H9 (cell line): ENCODE data around the gene KIF7. TPM values are rescaled to one million over a fixed set of nuclear protein-coding genes. Genes with fewer than 3 reads are reported as not detected.

Experiments
- DNase-seq: peaks from one replicate; pipeline ENCODE4 v3.0.0-alpha.2; 2017
- H2AFZ ChIP-seq: one replicate; pipeline ENCODE4 v1.6.1; 2013; ENCODE audit warnings: mild to moderate bottlenecking, low read length, control low read depth, moderate library complexity
- H2AK5ac ChIP-seq: 2 replicates; pipeline ENCODE4 v1.6.1; 2013; ENCODE audit warnings: low read length, control low read depth, mixed read lengths; ENCODE audit not compliant: insufficient read length
- H2BK120ac ChIP-seq: one replicate; pipeline ENCODE4 v1.6.1; 2013; ENCODE audit warnings: low read depth, mild to moderate bottlenecking, low read length, control low read depth, inconsistent platforms; ENCODE audit not compliant: poor library complexity, severe bottlenecking
- H2BK12ac ChIP-seq: 2 replicates; pipeline ENCODE4 v1.6.1; 2013; ENCODE audit warnings: low read length, control low read depth, mixed read lengths, low read depth; ENCODE audit not compliant: insufficient read length
- H2BK15ac ChIP-seq: 2 replicates; pipeline ENCODE4 v1.6.1; 2013; ENCODE audit warnings: low read depth, low read length, control low read depth
- H2BK20ac ChIP-seq: one replicate; pipeline ENCODE4 v1.6.1; 2013; ENCODE audit warnings: low read depth, mild to moderate bottlenecking, low read length, control low read depth, inconsistent platforms; ENCODE audit not compliant: poor library complexity, severe bottlenecking
- H2BK5ac ChIP-seq: 2 replicates; pipeline ENCODE4 v1.6.1; 2013; ENCODE audit warnings: low read length, control low read depth, mixed read lengths; ENCODE audit not compliant: insufficient read length
- H3K14ac ChIP-seq: 2 replicates; pipeline ENCODE4 v1.6.1; 2013; ENCODE audit warnings: low read length, control low read depth; ENCODE audit not compliant: insufficient read depth
- H3K18ac ChIP-seq: 2 replicates; pipeline ENCODE4 v1.6.1; 2013; ENCODE audit warnings: low read depth, mild to moderate bottlenecking, mixed read lengths, low read length, control low read depth; ENCODE audit not compliant: insufficient read length
- H3K23ac ChIP-seq: 2 replicates; pipeline ENCODE4 v1.6.1; 2013; ENCODE audit warnings: low read length, control low read depth, mixed read lengths, low read depth; ENCODE audit not compliant: insufficient read length
- H3K23me2 ChIP-seq: 2 replicates; pipeline ENCODE4 v1.6.1; 2013; ENCODE audit warnings: low read depth, mild to moderate bottlenecking, mixed read lengths, low read length, control low read depth; ENCODE audit not compliant: insufficient read length, poor library complexity, severe bottlenecking
- H3K27ac ChIP-seq: 2 replicates; pipeline ENCODE4 v1.5.1; 2013; ENCODE audit warnings: low read length, control low read depth, mixed read lengths, low read depth; ENCODE audit not compliant: insufficient read length
- H3K27me3 ChIP-seq: 2 replicates; pipeline ENCODE4 v1.6.1; 2013; ENCODE audit warnings: low read length, control low read depth, inconsistent platforms; ENCODE audit not compliant: insufficient read depth
- H3K4ac ChIP-seq: 2 replicates; pipeline ENCODE4 v1.6.1; 2013; ENCODE audit warnings: low read depth, mild to moderate bottlenecking, control low read depth, inconsistent platforms, low read length, moderate library complexity
- H3K4me1 ChIP-seq: 2 replicates; pipeline ENCODE4 v1.6.1; 2013; ENCODE audit warnings: low read length, control low read depth, inconsistent platforms; ENCODE audit not compliant: insufficient read depth
- H3K4me2 ChIP-seq: 2 replicates; pipeline ENCODE4 v1.6.1; 2013; ENCODE audit warnings: low read length, control low read depth, mixed read lengths; ENCODE audit not compliant: insufficient read length, insufficient read depth
- H3K56ac ChIP-seq: 2 replicates; pipeline ENCODE4 v1.6.1; 2013; ENCODE audit warnings: low read depth, mild to moderate bottlenecking, mixed read lengths, low read length, control low read depth; ENCODE audit not compliant: insufficient read length
- H3K79me1 ChIP-seq: 2 replicates; pipeline ENCODE4 v1.6.1; 2013; ENCODE audit warnings: low read depth, mild to moderate bottlenecking, moderate library complexity, low read length, control low read depth, inconsistent platforms; ENCODE audit not compliant: insufficient read depth, poor library complexity, severe bottlenecking
- H3K79me2 ChIP-seq: 2 replicates; pipeline ENCODE4 v1.6.1; 2013; ENCODE audit warnings: low read length, control low read depth, inconsistent platforms; ENCODE audit not compliant: insufficient read depth
- H3K9ac ChIP-seq: 2 replicates; pipeline ENCODE4 v1.6.1; 2013; ENCODE audit warnings: low read length, control low read depth, mixed read lengths; ENCODE audit not compliant: insufficient read length; ENCODE audit errors: extremely low read depth
- H3K9me3 ChIP-seq: one replicate; pipeline ENCODE4 v1.6.1; 2013; ENCODE audit warnings: low read depth, low read length, inconsistent platforms; ENCODE audit not compliant: control insufficient read depth
- H3T11ph ChIP-seq: one replicate; pipeline ENCODE4 v1.6.1; 2013; ENCODE audit warnings: mild to moderate bottlenecking, low read length, control low read depth, inconsistent platforms
- H4K20me1 ChIP-seq: one replicate; pipeline ENCODE4 v1.6.1; 2013; ENCODE audit not compliant: control insufficient read depth, insufficient read length, insufficient read depth
- H4K5ac ChIP-seq: 2 replicates; pipeline ENCODE4 v1.6.1; 2013; ENCODE audit warnings: low read depth, mild to moderate bottlenecking, mixed read lengths, low read length, control low read depth; ENCODE audit not compliant: insufficient read length
- H4K8ac ChIP-seq: replicated peaks from 2 replicates; pipeline ENCODE4 v1.6.1; 2013; ENCODE audit warnings: low read length, control low read depth, mixed read lengths, low read depth; ENCODE audit not compliant: insufficient read length
- H4K91ac ChIP-seq: 2 replicates; pipeline ENCODE4 v1.6.1; 2013; ENCODE audit warnings: low read depth, mild to moderate bottlenecking, moderate library complexity, mixed read lengths, low read length, control low read depth; ENCODE audit not compliant: insufficient read length
- H3K27ac Mint-ChIP-seq, 3 experiments: 2 replicates in 2 of 3; 3 replicates in 1 of 3; pipeline ENCODE4 v1.8.0; 2020 to 2021; ENCODE audit warnings: mixed read lengths in 3 of 3, mild to moderate bottlenecking in 1 of 3, moderate library complexity in 1 of 3
- H3K27me3 Mint-ChIP-seq: 2 replicates; pipeline ENCODE4 v1.8.0; 2021; ENCODE audit warnings: low read depth, mild to moderate bottlenecking, moderate library complexity, mixed read lengths
- H3K36me3 Mint-ChIP-seq, 3 experiments: 2 replicates in 2 of 3; 3 replicates in 1 of 3; pipeline ENCODE4 v1.8.0; 2020 to 2021; ENCODE audit warnings: low read depth in 3 of 3, mixed read lengths in 3 of 3; ENCODE audit not compliant: insufficient read depth in 1 of 3
- H3K4me1 Mint-ChIP-seq, 2 experiments: 2 replicates each; pipeline ENCODE4 v1.8.0; 2020; ENCODE audit warnings: mixed read lengths in 2 of 2
- H3K4me3 Mint-ChIP-seq, 2 experiments: 2 replicates in 1 of 2; 3 replicates in 1 of 2; pipeline ENCODE4 v1.8.0; 2020 to 2021; ENCODE audit warnings: mild to moderate bottlenecking in 2 of 2, mixed read lengths in 2 of 2, moderate library complexity in 1 of 2
- H3K9me3 Mint-ChIP-seq, 2 experiments: 2 replicates in 1 of 2; 3 replicates in 1 of 2; pipeline ENCODE4 v1.8.0; 2020; ENCODE audit warnings: mild to moderate bottlenecking in 2 of 2, mixed read lengths in 2 of 2, moderate library complexity in 1 of 2
- WGBS: extraction: QIAGEN DNeasy Blood & Tissue Kit; methylation state at CpG from one replicate; pipeline ENCODE4 v1.1.7; 2013; ENCODE audit warnings: missing lambda C conversion rate, low lambda C conversion rate, mixed read lengths; ENCODE audit not compliant: insufficient read length; ENCODE audit errors: extremely low coverage; 5-methylcytosine and 5-hydroxymethylcytosine counted together
- total RNA-seq: library from RNA; stranded (reverse); gene quantifications from 2 replicates; pipeline ENCODE4 v1.2.1, GENCODE V29; 2021
- TF ChIP-seq, protein P1 (sequence below): fragments of 200-600 bp; sonication (generic); conservative IDR thresholded peaks from 3 replicates; pipeline ENCODE4 v1.8.0; 2021; ENCODE audit warnings: antibody characterized with exemption, mild to moderate bottlenecking

The KIF7 gene
- total RNA-seq, 1 experiment from 2014 or later = 22.0 TPM

DNA sequence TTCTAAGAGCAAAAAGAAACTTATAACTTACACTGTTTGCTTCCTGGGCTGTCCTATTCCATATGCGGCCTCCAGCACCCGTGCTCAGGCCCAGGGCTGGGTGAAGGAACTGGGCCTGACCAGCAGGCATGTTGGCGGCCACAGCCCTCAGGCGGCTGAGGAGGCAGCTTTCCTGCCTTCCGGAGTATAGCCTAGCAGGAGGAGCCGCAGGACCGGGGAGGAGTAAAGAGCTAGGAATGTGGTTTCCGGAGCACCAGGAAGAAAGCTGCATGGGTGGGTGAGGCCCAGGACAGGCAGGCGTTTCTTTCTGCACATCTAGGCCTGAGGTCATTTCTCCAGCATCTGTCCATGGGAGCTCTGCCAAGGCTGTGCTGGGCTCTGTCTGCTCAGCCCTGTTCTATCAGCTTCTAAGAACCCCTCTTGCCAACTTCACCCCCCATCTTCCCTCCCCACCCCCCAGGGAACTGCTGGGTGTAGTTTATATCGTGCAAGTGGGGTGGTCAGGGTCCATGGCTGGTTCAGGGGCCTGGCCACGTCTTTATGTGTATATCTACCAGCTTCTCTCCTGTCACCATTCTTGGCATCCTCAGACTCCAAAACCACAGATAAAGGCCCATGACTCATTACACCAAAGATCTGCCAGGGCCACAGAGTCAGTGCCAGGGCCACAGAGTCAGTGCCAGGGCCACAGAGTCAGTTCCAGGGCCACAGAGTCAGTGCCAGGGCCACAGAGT is 7.8 kb upstream of the KIF7 start:
- no peaks in the 10 kb centered on the region for H3K9me3 Mint-ChIP-seq
- no peak overlapping the region for H2BK120ac ChIP-seq
- H4K5ac ChIP-seq = no peak overlapping the region
- WGBS = no CpG with 5 or more reads among the region's 11 CpGs
- H3K9ac ChIP-seq = no peak overlapping the region
- no peak overlapping the region for H3K56ac ChIP-seq
- H3K4ac ChIP-seq = no peak overlapping the region
- H3K4me1 Mint-ChIP-seq = peaks cover 9 to 20% of the 10 kb centered on the region in 2 experiments
- no peaks in the 10 kb centered on the region for H3K79me1 ChIP-seq
- no peaks in the 10 kb centered on the region for H3K79me2 ChIP-seq
- H2AFZ ChIP-seq = no peak overlapping the region
- no peak overlapping the region for H2BK12ac ChIP-seq
- H3K4me2 ChIP-seq = no peak overlapping the region
- no peaks in the 10 kb centered on the region for H4K20me1 ChIP-seq
- H3K4me1 ChIP-seq = no peaks in the 10 kb centered on the region
- no peak overlapping the region for H2BK20ac ChIP-seq
- H3K14ac ChIP-seq = no peak overlapping the region
- no peak overlapping the region for H3T11ph ChIP-seq
- H3K23me2 ChIP-seq = no peaks in the 10 kb centered on the region
- peaks cover 54% of the 10 kb centered on the region for H3K27me3 Mint-ChIP-seq
- no peak overlapping the region for H3K18ac ChIP-seq
- H2AK5ac ChIP-seq = no peak overlapping the region
- H3K36me3 Mint-ChIP-seq = no peaks in the 10 kb centered on the region
- no peak overlapping the region for H3K23ac ChIP-seq
- H3K27ac Mint-ChIP-seq = no peak overlapping the region
- no peak overlapping the region for H3K4me3 Mint-ChIP-seq
- H3K27me3 ChIP-seq = no peaks in the 10 kb centered on the region; the same call in 1 of the 2 replicates
- no peaks in the 10 kb centered on the region for H3K9me3 ChIP-seq
- TF ChIP-seq, protein P1, sequence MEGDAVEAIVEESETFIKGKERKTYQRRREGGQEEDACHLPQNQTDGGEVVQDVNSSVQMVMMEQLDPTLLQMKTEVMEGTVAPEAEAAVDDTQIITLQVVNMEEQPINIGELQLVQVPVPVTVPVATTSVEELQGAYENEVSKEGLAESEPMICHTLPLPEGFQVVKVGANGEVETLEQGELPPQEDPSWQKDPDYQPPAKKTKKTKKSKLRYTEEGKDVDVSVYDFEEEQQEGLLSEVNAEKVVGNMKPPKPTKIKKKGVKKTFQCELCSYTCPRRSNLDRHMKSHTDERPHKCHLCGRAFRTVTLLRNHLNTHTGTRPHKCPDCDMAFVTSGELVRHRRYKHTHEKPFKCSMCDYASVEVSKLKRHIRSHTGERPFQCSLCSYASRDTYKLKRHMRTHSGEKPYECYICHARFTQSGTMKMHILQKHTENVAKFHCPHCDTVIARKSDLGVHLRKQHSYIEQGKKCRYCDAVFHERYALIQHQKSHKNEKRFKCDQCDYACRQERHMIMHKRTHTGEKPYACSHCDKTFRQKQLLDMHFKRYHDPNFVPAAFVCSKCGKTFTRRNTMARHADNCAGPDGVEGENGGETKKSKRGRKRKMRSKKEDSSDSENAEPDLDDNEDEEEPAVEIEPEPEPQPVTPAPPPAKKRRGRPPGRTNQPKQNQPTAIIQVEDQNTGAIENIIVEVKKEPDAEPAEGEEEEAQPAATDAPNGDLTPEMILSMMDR = no peak
- H2BK15ac ChIP-seq = no peak overlapping the region
- no peak overlapping the region for H2BK5ac ChIP-seq
- no peak overlapping the region for H4K8ac ChIP-seq
- peak; percentile 63 for DNase-seq
- H4K91ac ChIP-seq = no peak overlapping the region
- H3K27ac ChIP-seq = no peak overlapping the region
